Measurements from ENCODE around the gene SLC2A4RG. TPM values are rescaled to one million over a fixed set of nuclear protein-coding genes. Genes with fewer than 3 reads are reported as not detected.

SLC2A4RG gene
- total and polyA plus RNA-seq, 2 of the 4 experiments (the other 2 are of a cell fraction): 5.0 to 50.3 TPM

GRCh38 chr20:63778034-63778752 lies 38.6 kb downstream of the SLC2A4RG start:
- H3K18ac ChIP-seq (ENCODE audit: low read depth, low read length): no peak overlapping the region
- ChIA-PET POLR2A (ENCODE audit: unreplicated experiment) (no interaction called here), CTCF (interaction anchor here (0.5 kb wide), 1 partner anchor 196 kb away, joined by 3 read pairs; no protein-coding TSS in a partner anchor)
- BruUV-seq (replicated peaks): no TSS peak
- peaks cover 11 to 52% of the 10 kb centered on the region in 2 experiments for H3K79me1 ChIP-seq (ENCODE audit: low read depth in 1 of 2, low read length in 2 of 2)
- H3K4me2 ChIP-seq (ENCODE audit: low read depth, low read length): no peak overlapping the region
- no peak overlapping the region for H2AFZ ChIP-seq (replicated peaks; ENCODE audit: low read length, poor library complexity)
- no peak overlapping the region for H4K91ac ChIP-seq (ENCODE audit: insufficient read depth, low read depth, low read length)
- in situ Hi-C loops (cut with MboI; ENCODE audit: low sequenced_read_pairs): no loop called here
- H2AK5ac ChIP-seq (ENCODE audit: low read depth, low read length): no peak overlapping the region
- dilution Hi-C loops (cut with HindIII; ENCODE audit: low sequenced_read_pairs, unreplicated experiment): no loop called here
- intact Hi-C loops (cut with micrococcal nuclease): loop anchor here (5.0 kb wide), 1 partner anchor 194 kb away; no protein-coding TSS in a partner anchor
- H3K4ac ChIP-seq (ENCODE audit: low read depth, low read length): no peak overlapping the region
- H3K27ac ChIP-seq (ENCODE audit: insufficient read depth, low read length): no peak overlapping the region
- H3K23ac ChIP-seq (ENCODE audit: low read depth, low read length): no peak overlapping the region
- peaks cover 7% of the 10 kb centered on the region for H3K4me1 ChIP-seq (ENCODE audit: control insufficient read depth, insufficient read depth, low read length)
- no peak overlapping the region for H2BK20ac ChIP-seq (ENCODE audit: low read depth, low read length)
- 66% methylated on average over 10 of the region's 19 CpGs; no CpG with 5 or more reads in 1 of the 2 experiments for WGBS, 2 experiments (ENCODE audit: extremely low coverage in 2 of 2, insufficient read length in 1 of 2)
- peaks cover 25% of the 10 kb centered on the region for H4K20me1 ChIP-seq (ENCODE audit: insufficient read depth, low read length)
- no peaks in the 10 kb centered on the region for H3K9me3 ChIP-seq (ENCODE audit: control insufficient read depth, insufficient read depth, low read length)
- H2BK15ac ChIP-seq (ENCODE audit: low read depth, low read length): no peak overlapping the region
- no peak overlapping the region for H2BK120ac ChIP-seq (ENCODE audit: low read depth, low read length)
- no peak overlapping the region for H3K9ac ChIP-seq (ENCODE audit: low read depth, low read length)
- no peaks in the 10 kb centered on the region; the same call in 1 of the 2 replicates for H3K36me3 ChIP-seq (ENCODE audit: control insufficient read depth, insufficient read depth, low read length)
- H3K27me3 ChIP-seq (ENCODE audit: control insufficient read depth, insufficient read depth, low read length): no peaks in the 10 kb centered on the region
- no peak overlapping the region for H3K4me3 ChIP-seq (ENCODE audit: insufficient read depth, low read depth, low read length)
- H2AK9ac ChIP-seq (replicated peaks; ENCODE audit: low read depth, low read length, poor library complexity): no peak overlapping the region
- no peak overlapping the region for H4K8ac ChIP-seq (ENCODE audit: low read depth in 2 of 2, low read length in 2 of 2)
- H4K5ac ChIP-seq (ENCODE audit: low read depth, low read length): no peak overlapping the region
- ATAC-seq (ENCODE audit: low read depth) (no peak), DNase-seq (no peak)
- H3K9me1 ChIP-seq (ENCODE audit: insufficient read depth, low read length): no peaks in the 10 kb centered on the region; the same call in 1 of the 2 replicates
- no peak overlapping the region for H3K14ac ChIP-seq (replicated peaks; ENCODE audit: low read depth, low read length)
- H2BK5ac ChIP-seq (ENCODE audit: low read depth, low read length, poor library complexity, severe bottlenecking): no peak overlapping the region
- H3K56ac ChIP-seq (ENCODE audit: extremely low read depth, insufficient read depth, low read length): no peak overlapping the region
- TF ChIP-seq RFX5 (IDR thresholded peaks at IDR 0.05; ENCODE audit: low read depth, low read length): no peak
- TF ChIP-seq FOS (IDR thresholded peaks at IDR 0.05; ENCODE audit: low read depth, low read length): no peak
- no peak for TF ChIP-seq BHLHE40 (IDR thresholded peaks at IDR 0.05; ENCODE audit: low read depth, low read length)
- TF ChIP-seq USF2 (IDR thresholded peaks at IDR 0.05; ENCODE audit: low read depth, low read length): no peak
- TF ChIP-seq POLR2A (IDR thresholded peaks at IDR 0.05; ENCODE audit: low read depth, low read length): no peak
- TF ChIP-seq NFE2L2 (IDR thresholded peaks at IDR 0.05; ENCODE audit: low read depth, low read length): no peak
- TF ChIP-seq CTCF (conservative IDR thresholded peaks at IDR 0.05; ENCODE audit: low read depth, low read length): no peak
- TF ChIP-seq, protein P1, sequence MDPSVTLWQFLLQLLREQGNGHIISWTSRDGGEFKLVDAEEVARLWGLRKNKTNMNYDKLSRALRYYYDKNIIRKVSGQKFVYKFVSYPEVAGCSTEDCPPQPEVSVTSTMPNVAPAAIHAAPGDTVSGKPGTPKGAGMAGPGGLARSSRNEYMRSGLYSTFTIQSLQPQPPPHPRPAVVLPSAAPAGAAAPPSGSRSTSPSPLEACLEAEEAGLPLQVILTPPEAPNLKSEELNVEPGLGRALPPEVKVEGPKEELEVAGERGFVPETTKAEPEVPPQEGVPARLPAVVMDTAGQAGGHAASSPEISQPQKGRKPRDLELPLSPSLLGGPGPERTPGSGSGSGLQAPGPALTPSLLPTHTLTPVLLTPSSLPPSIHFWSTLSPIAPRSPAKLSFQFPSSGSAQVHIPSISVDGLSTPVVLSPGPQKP (IDR thresholded peaks at IDR 0.05; ENCODE audit: borderline replicate concordance, low read depth, low read length): no peak
- TF ChIP-seq RAD21 (IDR thresholded peaks at IDR 0.05; ENCODE audit: low read length): no peak
- TF ChIP-seq CHD1 (IDR thresholded peaks at IDR 0.05; ENCODE audit: low read depth, low read length): no peak
- no peak for TF ChIP-seq RCOR1 (IDR thresholded peaks at IDR 0.05; ENCODE audit: insufficient replicate concordance, low read length)
- no peak for TF ChIP-seq MXI1 (IDR thresholded peaks at IDR 0.05; ENCODE audit: borderline replicate concordance, low read depth, low read length)
- TF ChIP-seq SMC3 (IDR thresholded peaks at IDR 0.05; ENCODE audit: low read depth, low read length): no peak
- TF ChIP-seq MAFK (IDR thresholded peaks at IDR 0.05; ENCODE audit: low read depth, low read length): no peak
- TF ChIP-seq MAZ (IDR thresholded peaks at IDR 0.05; ENCODE audit: borderline replicate concordance, low read depth, low read length): no peak

Measured in IMR-90 (cell line).